Mesendoderm (in vitro differentiated cells): Measurements from ENCODE around the gene KMT5C.

ENCODE experiments used
- DNase-seq: peaks from one replicate; pipeline ENCODE4 v3.0.0; 2013
- H2AK5ac ChIP-seq: 2 replicates; pipeline ENCODE4 v1.6.1; 2013; ENCODE audit warnings: low read length, inconsistent platforms
- H2BK120ac ChIP-seq: 2 replicates; pipeline ENCODE4 v1.6.1; 2013; ENCODE audit warnings: low read depth, mild to moderate bottlenecking, low read length, moderate library complexity, mixed read lengths
- H2BK15ac ChIP-seq: replicated peaks from 2 replicates; pipeline ENCODE4 v1.6.1; 2013; ENCODE audit warnings: low read depth, mild to moderate bottlenecking, moderate library complexity
- H2BK5ac ChIP-seq: 2 replicates; pipeline ENCODE4 v1.6.1; 2013; ENCODE audit warnings: low read length, inconsistent platforms
- H3K18ac ChIP-seq: 2 replicates; pipeline ENCODE4 v1.6.1; 2013; ENCODE audit warnings: mild to moderate bottlenecking, low read length, mixed read lengths
- H3K23ac ChIP-seq: one replicate; pipeline ENCODE4 v1.6.1; 2013; ENCODE audit warnings: low read length
- H3K27ac ChIP-seq: 2 replicates; pipeline ENCODE4 v1.5.1; 2013; ENCODE audit warnings: low read depth, mild to moderate bottlenecking, inconsistent platforms, low read length, moderate library complexity
- H3K27me3 ChIP-seq: 2 replicates; pipeline ENCODE4 v1.6.1; 2013; ENCODE audit warnings: low read length, control low read depth, mild to moderate bottlenecking, inconsistent platforms; ENCODE audit not compliant: insufficient read depth, poor library complexity
- H3K36me3 ChIP-seq: 2 replicates; pipeline ENCODE4 v1.6.1; 2013; ENCODE audit warnings: low read length, inconsistent platforms; ENCODE audit not compliant: control insufficient read depth, insufficient read depth
- H3K4ac ChIP-seq: one replicate; pipeline ENCODE4 v1.6.1; 2013; ENCODE audit warnings: low read depth, mild to moderate bottlenecking, low read length, moderate library complexity
- H3K4me1 ChIP-seq: 2 replicates; pipeline ENCODE4 v1.6.1; 2013; ENCODE audit warnings: low read depth, low read length, inconsistent platforms; ENCODE audit not compliant: control insufficient read depth
- H3K4me2 ChIP-seq: 2 replicates; pipeline ENCODE4 v1.6.1; 2013; ENCODE audit warnings: low read length
- H3K4me3 ChIP-seq: 2 replicates; pipeline ENCODE4 v1.5.1; 2013; ENCODE audit warnings: mild to moderate bottlenecking, low read length
- H3K56ac ChIP-seq: one replicate; pipeline ENCODE4 v1.6.1; 2013; ENCODE audit warnings: low read length
- H3K79me1 ChIP-seq: 2 replicates; pipeline ENCODE4 v1.6.1; 2013; ENCODE audit warnings: low read length, inconsistent platforms
- H3K79me2 ChIP-seq: 2 replicates; pipeline ENCODE4 v1.6.1; 2013; ENCODE audit warnings: mild to moderate bottlenecking, low read length; ENCODE audit not compliant: control insufficient read depth, insufficient read depth
- H3K9ac ChIP-seq: 2 replicates; pipeline ENCODE4 v1.6.1; 2013; ENCODE audit warnings: low read length, inconsistent platforms
- H4K5ac ChIP-seq: one replicate; pipeline ENCODE4 v1.6.1; 2013; ENCODE audit warnings: low read length
- H4K8ac ChIP-seq: one replicate; pipeline ENCODE4 v1.6.1; 2013; ENCODE audit warnings: low read depth, mild to moderate bottlenecking, control low read depth, low read length, moderate library complexity
- WGBS: extraction: QIAGEN DNeasy Blood & Tissue Kit; methylation state at CpG from one replicate; pipeline ENCODE4 v1.1.7; 2013; ENCODE audit warnings: low lambda C conversion rate, missing lambda C conversion rate; ENCODE audit not compliant: insufficient coverage; ENCODE audit errors: extremely low coverage; 5-methylcytosine and 5-hydroxymethylcytosine counted together

KMT5C gene

GRCh38 chr19:55391191-55391670, 51.6 kb downstream of the KMT5C start:
- no peak overlapping the region for H3K27ac ChIP-seq
- H2BK120ac ChIP-seq = no peak overlapping the region
- peaks cover 20% of the 10 kb centered on the region for H3K79me1 ChIP-seq
- no CpG with 5 or more reads among the region's 12 CpGs for WGBS
- no peak overlapping the region for H3K23ac ChIP-seq
- H3K4me2 ChIP-seq = no peak overlapping the region
- no peak overlapping the region for H2BK15ac ChIP-seq
- no peak overlapping the region for H3K4ac ChIP-seq
- peaks cover 25% of the 10 kb centered on the region for H3K79me2 ChIP-seq
- H3K27me3 ChIP-seq = no peaks in the 10 kb centered on the region
- no peak overlapping the region for H2AK5ac ChIP-seq
- H3K4me3 ChIP-seq = no peak overlapping the region
- no peak overlapping the region for H3K56ac ChIP-seq
- DNase-seq = no peak
- peaks cover 21% of the 10 kb centered on the region for H3K36me3 ChIP-seq
- H3K18ac ChIP-seq = no peak overlapping the region
- H2BK5ac ChIP-seq = no peak overlapping the region
- H3K9ac ChIP-seq = no peak overlapping the region
- no peak overlapping the region for H4K8ac ChIP-seq
- no peak overlapping the region for H4K5ac ChIP-seq
- peaks cover 12% of the 10 kb centered on the region for H3K4me1 ChIP-seq

GRCh38 chr19:55391702-55392615, 52.3 kb downstream of the KMT5C start:
- H4K5ac ChIP-seq = no peak overlapping the region
- H3K36me3 ChIP-seq = peaks cover 20% of the 10 kb centered on the region
- H2AK5ac ChIP-seq = no peak overlapping the region
- peaks cover 18% of the 10 kb centered on the region for H3K79me2 ChIP-seq
- no peak overlapping the region for H3K23ac ChIP-seq
- H3K4me2 ChIP-seq = no peak overlapping the region
- no peaks in the 10 kb centered on the region for H3K27me3 ChIP-seq
- no peak overlapping the region for H4K8ac ChIP-seq
- H2BK120ac ChIP-seq = no peak overlapping the region
- H3K4ac ChIP-seq = no peak overlapping the region
- H2BK15ac ChIP-seq = no peak overlapping the region
- H3K4me3 ChIP-seq = no peak overlapping the region
- H2BK5ac ChIP-seq = no peak overlapping the region
- H3K27ac ChIP-seq = no peak overlapping the region
- DNase-seq = no peak
- H3K18ac ChIP-seq = no peak overlapping the region
- H3K9ac ChIP-seq = peak overlapping the region; percentile 28
- peaks cover 18% of the 10 kb centered on the region for H3K79me1 ChIP-seq
- H3K56ac ChIP-seq = peak overlapping the region; percentile 22
- peaks cover 11% of the 10 kb centered on the region for H3K4me1 ChIP-seq
- no CpG with 5 or more reads among the region's 18 CpGs for WGBS

GRCh38 chr19:55392820-55393761, 53.4 kb downstream of the KMT5C start:
- Histone ChIP-seq H3K9ac (no peak overlapping the region), H2AK5ac (no peak overlapping the region), H3K4me2 (no peak overlapping the region), H2BK120ac (no peak overlapping the region), H3K4ac (no peak overlapping the region), H3K27me3 (no peaks in the 10 kb centered on the region), H3K23ac (no peak overlapping the region), H3K79me1 (peaks cover 7% of the 10 kb centered on the region), H4K8ac (no peak overlapping the region), H3K18ac (no peak overlapping the region), H3K56ac (peak overlapping the region; percentile 64), H3K4me3 (no peak overlapping the region), H4K5ac (no peak overlapping the region), H3K36me3 (peaks cover 10% of the 10 kb centered on the region), H2BK5ac (no peak overlapping the region), H2BK15ac (no peak overlapping the region), H3K27ac (no peak overlapping the region), H3K79me2 (peaks cover 6% of the 10 kb centered on the region), H3K4me1 (peaks cover 2% of the 10 kb centered on the region)
- DNase-seq = no peak
- WGBS = no CpG with 5 or more reads among the region's 18 CpGs
